Measurements from ENCODE around the gene PIEZO1. TPM values are rescaled to one million over a fixed set of nuclear protein-coding genes. Genes with fewer than 3 reads are reported as not detected.
"Not testable (repeated sequence)": the region's sequence is repeated elsewhere in the genome, so short reads cannot be mapped to it uniquely, and the experiment has no call there.

The PIEZO1 gene
- total RNA-seq, 2 experiments from 2014 or later: 206 to 220 TPM

DNA sequence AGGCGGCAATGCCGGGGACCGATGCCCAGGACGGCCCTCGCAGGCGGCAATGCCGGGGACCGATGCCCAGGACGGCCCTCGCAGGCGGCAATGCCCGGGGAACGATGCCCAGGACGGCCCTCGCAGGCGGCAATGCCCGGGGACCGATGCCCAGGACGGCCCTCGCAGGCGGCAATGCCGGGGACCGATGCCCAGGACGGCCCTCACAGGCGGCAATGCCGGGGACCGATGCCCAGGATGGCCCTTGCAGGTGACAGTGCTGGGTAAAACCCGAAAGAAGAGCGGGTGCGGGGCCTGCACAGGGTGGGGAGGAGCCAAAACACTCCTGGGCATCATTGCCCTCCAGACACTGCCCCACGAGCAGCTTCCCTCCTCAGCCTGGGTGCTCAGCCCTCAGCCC lies 38.6 kb upstream of the PIEZO1 start:
- H3K27ac Mint-ChIP-seq; H3K4me3 Mint-ChIP-seq; H3K36me3 Mint-ChIP-seq; H3K9me3 Mint-ChIP-seq; H3K4me1 Mint-ChIP-seq; POLR2A ChIA-PET; ATAC-seq (ENCODE audit: low read depth); DNase-seq; H3K27me3 Mint-ChIP-seq: not testable (repeated sequence)

- DNase-seq (no peak), ATAC-seq (ENCODE audit: low read depth) (no peak)
- no peaks in the 10 kb centered on the region for H3K9me3 Mint-ChIP-seq
- POLR2A ChIA-PET: interaction anchor here (0.5 kb wide), 1 partner anchor 11 kb away, joined by 3 read pairs; no protein-coding TSS in a partner anchor
- peaks cover 1% of the 10 kb centered on the region for H3K4me1 Mint-ChIP-seq
- H3K4me3 Mint-ChIP-seq: no peak overlapping the region
- no peak overlapping the region for H3K27ac Mint-ChIP-seq
- H3K27me3 Mint-ChIP-seq: no peaks in the 10 kb centered on the region
- H3K36me3 Mint-ChIP-seq: peaks cover 3% of the 10 kb centered on the region
Observed at GRCh38 chr16:88822281-88823040, 37.4 kb upstream of the PIEZO1 start.

DNA sequence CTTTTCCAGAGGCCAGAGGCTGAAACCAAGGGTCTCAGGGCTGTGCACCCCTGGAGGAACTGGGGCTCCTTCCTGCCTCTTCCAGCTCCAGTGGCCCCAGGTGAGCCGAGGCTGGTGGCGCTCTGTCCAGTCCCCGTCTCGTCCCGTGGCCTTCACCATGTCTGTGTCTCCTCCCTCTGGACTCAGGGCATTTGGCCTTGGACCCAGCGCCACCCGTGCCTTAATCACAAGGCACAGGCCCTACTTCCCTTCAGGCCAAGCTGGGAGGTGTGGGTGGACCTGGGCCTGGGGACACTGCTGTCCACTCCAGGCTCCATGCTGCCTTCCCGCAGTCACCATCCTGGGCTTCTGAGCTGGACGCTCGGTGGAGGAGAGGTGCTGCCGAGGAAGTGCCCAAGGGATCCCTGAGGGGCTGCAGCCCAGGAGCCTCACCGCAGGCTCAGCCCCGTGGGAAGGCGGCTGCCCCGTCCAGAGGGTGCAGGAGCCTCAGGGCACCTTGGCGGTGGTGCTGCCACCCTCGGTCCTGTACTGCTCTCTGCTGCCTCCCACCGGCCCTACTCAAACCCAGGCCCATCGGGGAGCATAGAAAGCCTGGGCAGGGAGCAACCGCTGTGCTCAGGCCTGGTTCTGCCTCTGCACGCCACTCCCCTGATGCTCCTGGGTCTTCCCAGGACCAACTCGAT lies 36.3 kb upstream of the PIEZO1 start:
- Mint-ChIP-seq H3K9me3 (no peaks in the 10 kb centered on the region), H3K4me3 (no peak overlapping the region), H3K36me3 (peaks cover 3% of the 10 kb centered on the region), H3K27ac (no peak overlapping the region), H3K27me3 (no peaks in the 10 kb centered on the region), H3K4me1 (peaks cover 1% of the 10 kb centered on the region)
- ATAC-seq (ENCODE audit: low read depth) (no peak), DNase-seq (no peak)
- POLR2A ChIA-PET: interaction anchor here (1.7 kb wide), 1 partner anchor 36 kb away, joined by 4 read pairs; the partner anchor contains the start of gene TRAPPC2L

- no peak overlapping the region for H3K4me3 Mint-ChIP-seq
- no peak for DNase-seq
- H3K36me3 Mint-ChIP-seq: peaks cover 3% of the 10 kb centered on the region
- H3K4me1 Mint-ChIP-seq: no peaks in the 10 kb centered on the region
- H3K27me3 Mint-ChIP-seq: no peaks in the 10 kb centered on the region
- no peak overlapping the region for H3K27ac Mint-ChIP-seq
- H3K9me3 Mint-ChIP-seq: no peaks in the 10 kb centered on the region
- ATAC-seq (ENCODE audit: low read depth): no peak
- POLR2A ChIA-PET: interaction anchor here (1.7 kb wide), 1 partner anchor 37 kb away, joined by 4 read pairs; the partner anchor contains the start of gene TRAPPC2L
Observed at GRCh38 chr16:88820385-88821025, 35.5 kb upstream of the PIEZO1 start.

- Mint-ChIP-seq H3K4me3 (no peak overlapping the region), H3K27ac (no peak overlapping the region), H3K36me3 (peaks cover 3% of the 10 kb centered on the region), H3K9me3 (no peaks in the 10 kb centered on the region), H3K4me1 (no peaks in the 10 kb centered on the region), H3K27me3 (no peaks in the 10 kb centered on the region)
- POLR2A ChIA-PET: no interaction called here
- no peak for DNase-seq
- ATAC-seq (ENCODE audit: low read depth): no peak
Observed at GRCh38 chr16:88819126-88819525, 34.1 kb upstream of the PIEZO1 start.

DNA sequence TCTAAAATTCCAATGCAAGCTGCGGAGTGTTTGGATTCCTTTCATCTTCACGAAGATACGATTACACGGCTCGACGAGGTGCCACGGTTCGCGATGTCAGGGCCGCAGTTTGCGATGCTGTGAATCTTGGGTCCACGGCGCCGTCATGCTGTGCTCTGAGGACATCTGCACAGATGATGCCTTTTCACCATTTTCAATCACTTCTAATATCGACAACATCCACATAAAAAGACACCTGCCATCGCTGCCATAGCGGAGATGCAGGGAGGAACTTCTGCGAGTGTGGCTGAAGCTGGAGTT lies 33.5 kb upstream of the PIEZO1 start:
- no peaks in the 10 kb centered on the region for H3K4me1 Mint-ChIP-seq
- no peaks in the 10 kb centered on the region for H3K9me3 Mint-ChIP-seq
- ATAC-seq (ENCODE audit: low read depth): no peak
- H3K27me3 Mint-ChIP-seq: no peaks in the 10 kb centered on the region
- H3K4me3 Mint-ChIP-seq: no peak overlapping the region
- DNase-seq: no peak
- no peak overlapping the region for H3K27ac Mint-ChIP-seq
- H3K36me3 Mint-ChIP-seq: peaks cover 3% of the 10 kb centered on the region
- POLR2A ChIA-PET: no interaction called here

DNA sequence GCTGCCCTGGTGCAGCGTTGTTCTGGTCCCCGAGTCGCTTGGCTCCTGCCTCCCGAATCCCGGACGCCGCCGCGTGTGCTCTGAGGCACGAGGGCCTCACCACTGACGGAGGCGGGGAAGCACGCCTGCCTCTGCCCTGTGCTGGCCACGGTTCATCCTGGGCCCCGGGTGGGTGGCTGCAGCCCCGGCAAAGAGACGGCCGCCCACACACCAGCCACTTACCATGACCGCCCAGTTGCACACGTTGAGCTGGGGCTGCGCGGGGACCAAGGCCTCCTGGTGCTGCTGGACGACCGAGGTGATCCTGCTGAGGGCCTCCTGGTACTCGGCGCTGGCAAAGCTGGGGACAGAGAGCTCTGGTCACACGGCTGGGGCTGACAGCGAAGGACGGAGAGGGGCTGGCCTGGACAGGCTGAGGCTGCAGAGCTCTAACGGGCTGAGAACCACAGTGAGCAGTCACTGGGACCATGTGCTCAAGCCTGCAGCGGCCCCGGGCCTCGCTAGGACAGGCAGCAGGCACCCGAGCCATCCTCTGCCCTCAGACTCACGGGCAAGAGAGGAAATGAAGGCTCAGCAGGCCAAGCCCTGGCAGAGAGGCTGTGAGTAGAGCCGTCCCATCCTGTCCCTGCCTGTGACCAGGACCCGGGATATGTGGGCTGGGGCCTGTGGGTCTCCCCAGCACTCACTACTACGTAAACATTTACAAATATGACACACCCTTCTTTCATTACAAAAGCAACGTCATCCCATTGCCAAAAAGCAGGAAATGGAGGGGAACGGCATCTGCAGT lies 33.0 kb upstream of the PIEZO1 start:
- H3K9me3 Mint-ChIP-seq: no peaks in the 10 kb centered on the region
- H3K4me3 Mint-ChIP-seq: no peak overlapping the region
- POLR2A ChIA-PET: no interaction called here
- no peaks in the 10 kb centered on the region for H3K27me3 Mint-ChIP-seq
- peaks cover under 1% of the 10 kb centered on the region for H3K36me3 Mint-ChIP-seq
- H3K27ac Mint-ChIP-seq: no peak overlapping the region
- ATAC-seq (ENCODE audit: low read depth) (no peak), DNase-seq (no peak)
- H3K4me1 Mint-ChIP-seq: no peaks in the 10 kb centered on the region

DNA sequence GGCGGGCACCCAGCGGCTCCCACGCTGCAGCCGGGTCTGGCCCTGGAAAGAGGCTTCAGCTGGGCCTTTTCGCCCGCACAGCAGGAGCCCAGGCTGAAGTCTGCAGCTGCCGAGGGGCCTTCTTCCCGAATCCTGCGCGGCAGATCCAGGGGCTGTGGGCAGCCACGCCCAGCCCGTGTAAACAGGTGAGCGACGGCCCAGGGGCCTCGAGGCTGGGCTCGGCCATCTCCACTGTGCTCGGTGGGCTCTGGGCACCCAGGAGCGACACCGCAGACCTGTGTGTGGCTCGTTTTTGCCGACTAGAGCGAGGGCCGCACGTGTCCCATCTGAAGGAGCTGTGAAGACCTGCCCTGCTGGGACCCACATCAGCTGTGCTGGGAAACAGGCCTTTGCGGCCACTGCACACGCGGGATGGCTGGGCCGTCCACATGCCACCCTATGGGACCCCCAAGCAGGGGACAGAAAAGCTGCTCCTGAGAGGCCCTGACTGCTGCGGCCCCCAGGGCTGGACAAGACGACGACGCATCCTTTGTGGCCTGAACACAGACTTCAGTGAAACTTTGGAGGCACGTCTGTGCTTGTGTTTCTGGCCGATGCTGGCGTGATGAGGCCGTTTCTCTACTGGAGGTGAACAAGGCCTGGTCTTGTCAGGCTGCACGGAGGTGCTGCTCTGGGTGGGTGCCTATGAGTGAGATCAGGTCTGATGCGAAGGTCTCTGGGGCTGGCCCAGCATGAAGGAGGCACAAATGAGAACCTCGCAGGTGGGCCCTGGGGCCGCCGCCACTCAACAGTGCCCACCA lies 31.9 kb upstream of the PIEZO1 start:
- Mint-ChIP-seq H3K27ac (no peak overlapping the region), H3K36me3 (no peaks in the 10 kb centered on the region), H3K27me3 (no peaks in the 10 kb centered on the region), H3K9me3 (no peaks in the 10 kb centered on the region), H3K4me3 (no peak overlapping the region), H3K4me1 (peaks cover 2% of the 10 kb centered on the region)
- DNase-seq: no peak
- POLR2A ChIA-PET: no interaction called here
- no peak for ATAC-seq (ENCODE audit: low read depth)

DNA sequence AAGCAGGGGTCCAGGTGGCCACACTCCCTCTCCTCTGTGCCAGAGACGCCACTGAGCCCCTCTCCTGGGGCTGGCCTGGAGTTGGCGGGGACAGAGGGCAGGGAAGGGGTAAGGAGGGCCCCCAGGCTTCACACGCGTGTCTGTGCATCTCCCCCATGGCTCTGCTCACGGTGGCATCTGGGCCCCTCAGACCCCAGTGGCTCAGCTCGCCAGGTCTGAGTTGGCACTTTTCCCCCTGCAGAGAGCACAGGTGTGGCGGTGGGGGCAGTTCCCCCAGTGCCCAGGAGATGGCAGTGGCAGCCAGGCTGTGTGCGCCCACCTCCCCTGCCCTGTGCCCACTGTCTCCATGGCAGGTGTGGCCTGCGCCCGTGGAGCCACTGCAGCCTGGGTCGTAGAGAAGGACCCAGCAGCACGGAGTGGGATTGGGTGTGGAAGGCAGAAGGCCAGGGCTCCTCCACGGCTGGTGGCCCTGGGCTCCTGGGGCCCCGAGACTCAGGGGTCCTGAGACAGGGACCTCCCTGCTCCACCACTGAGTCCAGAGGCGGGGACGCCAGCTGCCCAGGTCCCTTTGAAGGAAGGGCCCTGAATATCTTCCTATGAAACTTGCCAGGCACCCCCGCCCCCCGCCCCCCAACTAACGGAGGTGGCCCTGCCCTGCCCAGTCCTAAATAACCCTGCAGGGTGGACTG lies 31.0 kb upstream of the PIEZO1 start:
- ATAC-seq (ENCODE audit: low read depth): no peak
- POLR2A ChIA-PET: no interaction called here
- Mint-ChIP-seq H3K27ac (no peak overlapping the region), H3K4me1 (peaks cover 3% of the 10 kb centered on the region), H3K9me3 (no peaks in the 10 kb centered on the region), H3K36me3 (no peaks in the 10 kb centered on the region), H3K4me3 (no peak overlapping the region), H3K27me3 (no peaks in the 10 kb centered on the region)
- DNase-seq: peak; percentile 76

- no peak overlapping the region for H3K4me3 Mint-ChIP-seq
- no peaks in the 10 kb centered on the region for H3K36me3 Mint-ChIP-seq
- H3K27me3 Mint-ChIP-seq: no peaks in the 10 kb centered on the region
- no peaks in the 10 kb centered on the region for H3K9me3 Mint-ChIP-seq
- POLR2A ChIA-PET: no interaction called here
- H3K4me1 Mint-ChIP-seq: peaks cover 5% of the 10 kb centered on the region
- no peak overlapping the region for H3K27ac Mint-ChIP-seq
- DNase-seq: no peak
- no peak for ATAC-seq (ENCODE audit: low read depth)
Observed at GRCh38 chr16:88815227-88815626, 30.2 kb upstream of the PIEZO1 start.

DNA sequence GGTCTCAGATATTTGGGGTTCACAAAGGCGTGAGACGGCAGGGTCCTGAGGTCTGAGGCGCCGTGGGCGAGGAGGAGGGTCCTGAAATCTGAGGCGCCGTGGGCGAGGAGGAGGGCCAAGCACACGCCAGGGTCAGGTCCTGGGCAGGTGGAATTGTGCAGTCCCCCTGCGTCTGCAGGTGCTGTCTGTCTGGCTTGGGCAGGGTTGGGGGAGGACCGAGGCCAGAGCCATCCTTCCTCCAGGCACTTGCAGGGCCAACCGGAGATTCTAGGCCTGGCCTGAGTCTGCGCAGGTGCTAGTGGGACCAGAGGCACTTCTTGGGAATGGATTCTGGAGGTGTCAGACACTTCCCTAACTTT lies 29.1 kb upstream of the PIEZO1 start:
- ATAC-seq (ENCODE audit: low read depth) (no peak), DNase-seq (no peak)
- peaks cover 2% of the 10 kb centered on the region for H3K36me3 Mint-ChIP-seq
- no peaks in the 10 kb centered on the region for H3K9me3 Mint-ChIP-seq
- POLR2A ChIA-PET: interaction anchor here (2.9 kb wide), 1 partner anchor 43 kb away, joined by 12 read pairs; the partner anchor contains the start of genes GALNS and TRAPPC2L
- H3K27ac Mint-ChIP-seq: no peak overlapping the region
- H3K27me3 Mint-ChIP-seq: no peaks in the 10 kb centered on the region
- H3K4me1 Mint-ChIP-seq: peaks cover 10% of the 10 kb centered on the region
- H3K4me3 Mint-ChIP-seq: peak overlapping the region; percentile 20

All from activated naive CD8-positive, alpha-beta T cell treated with anti-CD3 and anti-CD28 coated beads, Interleukin-2, amount 10 ng/mL, durations not matched to agents 7 days and 5 days (primary cell).